T-cell (primary cell): Measurements from ENCODE around the gene MAPKAP1. TPM values are rescaled to one million over a fixed set of nuclear protein-coding genes. Genes with fewer than 3 reads are reported as not detected.

Experiments used
- ATAC-seq, 4 experiments: fragments of 200-7000 bp in 3 of 4; fragments of 150-1000 bp in 1 of 4; cut with Tn5 transposase; replicated peaks in 1 of 4; 1 replicate in 3 of 4; 2 replicates in 1 of 4; pipeline ENCODE4 v1.10.0; 2021; ENCODE audit warnings: moderate library complexity in 3 of 4, mild to moderate bottlenecking in 2 of 4, moderate number of reproducible peaks in 1 of 4
- CTCF ChIA-PET, 2 donors: fragments of 300-600 bp; sonication (Branson Sonifier 250); formaldehyde crosslinking; loops; one replicate each; lab custom pipeline; 2022; ENCODE audit warnings: antibody characterized with exemption in 2 of 2; lab: Charles Lee
- POLR2A ChIA-PET, 2 donors: fragments of 300-600 bp; sonication (Branson Sonifier 250); formaldehyde crosslinking; loops; one replicate each; lab custom pipeline; 2022; ENCODE audit warnings: antibody characterized with exemption in 2 of 2; lab: Charles Lee
- DNase-seq, 35 experiments: peaks; one replicate each; pipeline versions ENCODE4 v3.0.0 to v3.0.0-alpha.2; 2013 to 2023
- H3K27ac ChIP-seq: one replicate; pipeline ENCODE4 v1.5.1; 2013; ENCODE audit warnings: low read length
- H3K27me3 ChIP-seq, 2 experiments: replicated peaks in 1 of 2; 1 replicate in 1 of 2; 2 replicates in 1 of 2; pipeline versions ENCODE4 v1.6.1 to v1.7.0; 2013; ENCODE audit warnings: low read length in 1 of 2, mixed read lengths in 1 of 2; ENCODE audit not compliant: control insufficient read depth in 2 of 2, insufficient read depth in 2 of 2; ENCODE audit errors: extremely low read depth in 1 of 2
- H3K36me3 ChIP-seq, 2 donors: 1 replicate in 1 of 2; 2 replicates in 1 of 2; pipeline versions ENCODE4 v1.6.1 to v1.7.0; 2013; ENCODE audit warnings: low read length in 1 of 2; ENCODE audit not compliant: control insufficient read depth in 2 of 2, insufficient read depth in 1 of 2; ENCODE audit errors: extremely low read depth in 1 of 2
- H3K4me1 ChIP-seq, 2 experiments: 1 replicate in 1 of 2; 2 replicates in 1 of 2; pipeline versions ENCODE4 v1.6.1 to v1.7.0; 2013; ENCODE audit warnings: low read length in 2 of 2, mixed read lengths in 1 of 2; ENCODE audit not compliant: insufficient read depth in 2 of 2, control insufficient read depth in 1 of 2; ENCODE audit errors: extremely low read depth in 1 of 2
- H3K4me3 ChIP-seq, 2 donors: 1 replicate in 1 of 2; 2 replicates in 1 of 2; pipeline versions ENCODE4 v1.5.1 to v1.7.0; 2013; ENCODE audit warnings: mild to moderate bottlenecking in 2 of 2, low read length in 1 of 2, moderate library complexity in 1 of 2; ENCODE audit not compliant: control insufficient read depth in 1 of 2; ENCODE audit errors: extremely low read depth in 1 of 2
- H3K9me3 ChIP-seq: 2 replicates; pipeline ENCODE4 v1.7.0; 2013
- H3K27ac Mint-ChIP-seq, 2 donors: one replicate each; pipeline ENCODE4 v1.8.0; 2020 to 2021; ENCODE audit warnings: mild to moderate bottlenecking in 2 of 2, mixed read lengths in 2 of 2
- H3K27me3 Mint-ChIP-seq, 2 donors: one replicate each; pipeline ENCODE4 v1.8.0; 2021 to 2022; ENCODE audit warnings: mixed read lengths in 2 of 2
- H3K36me3 Mint-ChIP-seq: one replicate; pipeline ENCODE4 v1.8.0; 2021; ENCODE audit warnings: mixed read lengths
- H3K4me1 Mint-ChIP-seq, 3 donors: one replicate each; pipeline ENCODE4 v1.8.0; 2020 to 2022; ENCODE audit warnings: mixed read lengths in 3 of 3, mild to moderate bottlenecking in 1 of 3
- H3K4me3 Mint-ChIP-seq, 3 donors: one replicate each; pipeline ENCODE4 v1.8.0; 2020 to 2022; ENCODE audit warnings: mild to moderate bottlenecking in 3 of 3, mixed read lengths in 3 of 3, moderate library complexity in 3 of 3
- H3K9me3 Mint-ChIP-seq, 3 donors: one replicate each; pipeline ENCODE4 v1.8.0; 2020 to 2022; ENCODE audit warnings: mixed read lengths in 3 of 3
- WGBS: methylation state at CpG from one replicate; pipeline ENCODE4 v1.1.5; 2013; ENCODE audit warnings: missing lambda C conversion rate; ENCODE audit not compliant: insufficient coverage; 5-methylcytosine and 5-hydroxymethylcytosine counted together
- total RNA-seq, 35 experiments: library from RNA in 6 of 35; stranded (reverse) in 6 of 35; fragments of 120-200 nt in 1 of 35; gene quantifications; one replicate each; pipeline versions ENCODE4 v1.2.1 to v1.2.4 and lab custom pipeline; 2013 to 2026

MAPKAP1 gene
- total RNA-seq, 5 donors from 2014 or later (not counting 1 experiment from before 2014, with no cell fraction given) = 50.2 to 60.3 (median 55.6) TPM

- Histone ChIP-seq H3K27me3 (no peaks in the 10 kb centered on the region), H3K4me3 (no peak overlapping the region), H3K36me3 (peaks cover 0 to 2% of the 10 kb centered on the region in 2 donors), H3K27ac (no peak overlapping the region), H3K4me1 (peaks cover 0 to 2% of the 10 kb centered on the region in 2 experiments), H3K9me3 (no peaks in the 10 kb centered on the region)
- Mint-ChIP-seq H3K27ac (no peak overlapping the region), H3K4me3 (no peak overlapping the region), H3K4me1 (peaks cover 28 to 33% (median 29%) of the 10 kb centered on the region in 3 donors), H3K36me3 (peaks cover 25% of the 10 kb centered on the region), H3K27me3 (no peaks in the 10 kb centered on the region), H3K9me3 (no peaks in the 10 kb centered on the region)
- CTCF ChIA-PET = interaction anchor here in 1 of 2 donors (0.6 kb wide), 1 partner anchor 18 kb away, joined by 5 read pairs; no protein-coding TSS in a partner anchor
- WGBS = 60% methylated on average over 2 of the region's 8 CpGs
- POLR2A ChIA-PET = no interaction called here
- ATAC-seq (no peak), DNase-seq (no peak)
Measured at GRCh38 chr9:125679597-125680189, 27.3 kb downstream of the MAPKAP1 start.

GRCh38 chr9:125674981-125675973, 31.7 kb downstream of the MAPKAP1 start:
- ATAC-seq = no peak
- no peak overlapping the region for H3K27ac ChIP-seq
- peaks cover 0 to 6% of the 10 kb centered on the region in 2 donors for H3K36me3 ChIP-seq
- no peak for DNase-seq
- no peaks in the 10 kb centered on the region for H3K27me3 ChIP-seq
- POLR2A ChIA-PET = interaction anchor here in 1 of 2 donors (0.6 kb wide), 1 partner anchor 401 kb away, joined by 8 read pairs; no protein-coding TSS in a partner anchor
- peaks cover 15 to 26% (median 23%) of the 10 kb centered on the region in 3 donors for H3K4me1 Mint-ChIP-seq
- 100% methylated on average over 1 of the region's 3 CpGs for WGBS
- peaks cover 0 to 2% of the 10 kb centered on the region in 2 experiments for H3K4me1 ChIP-seq
- peaks cover 23% of the 10 kb centered on the region for H3K36me3 Mint-ChIP-seq
- no peak overlapping the region for H3K4me3 Mint-ChIP-seq
- H3K27me3 Mint-ChIP-seq = no peaks in the 10 kb centered on the region
- H3K27ac Mint-ChIP-seq = no peak overlapping the region
- CTCF ChIA-PET = no interaction called here
- H3K9me3 ChIP-seq = no peaks in the 10 kb centered on the region
- H3K9me3 Mint-ChIP-seq = no peaks in the 10 kb centered on the region
- no peak overlapping the region for H3K4me3 ChIP-seq

- CTCF ChIA-PET = no interaction called here
- Histone ChIP-seq H3K9me3 (no peaks in the 10 kb centered on the region), H3K27me3 (no peaks in the 10 kb centered on the region), H3K4me1 (peaks cover 0 to 2% of the 10 kb centered on the region in 2 experiments), H3K4me3 (no peak overlapping the region), H3K36me3 (peaks cover 0 to 14% of the 10 kb centered on the region in 2 donors), H3K27ac (no peak overlapping the region)
- no peak overlapping the region for H3K27ac Mint-ChIP-seq
- H3K27me3 Mint-ChIP-seq = no peaks in the 10 kb centered on the region
- ATAC-seq (no peak), DNase-seq (no peak)
- peaks cover 32% of the 10 kb centered on the region for H3K36me3 Mint-ChIP-seq
- POLR2A ChIA-PET = no interaction called here
- H3K4me1 Mint-ChIP-seq = peaks cover 15 to 19% (median 19%) of the 10 kb centered on the region in 3 donors
- no peak overlapping the region for H3K4me3 Mint-ChIP-seq
- no peaks in the 10 kb centered on the region for H3K9me3 Mint-ChIP-seq
- no CpG with 5 or more reads among the region's 3 CpGs for WGBS
Measured at GRCh38 chr9:125672876-125673275, 34.1 kb downstream of the MAPKAP1 start.

- H3K9me3 Mint-ChIP-seq = no peaks in the 10 kb centered on the region
- Histone ChIP-seq H3K27me3 (no peaks in the 10 kb centered on the region), H3K36me3 (peaks cover 0 to 9% of the 10 kb centered on the region in 2 donors), H3K9me3 (no peaks in the 10 kb centered on the region), H3K4me1 (no peaks in the 10 kb centered on the region), H3K27ac (no peak overlapping the region), H3K4me3 (no peak overlapping the region)
- H3K4me3 Mint-ChIP-seq = no peak overlapping the region
- peaks cover 10 to 14% (median 12%) of the 10 kb centered on the region in 3 donors for H3K4me1 Mint-ChIP-seq
- H3K27ac Mint-ChIP-seq = peak overlapping the region; percentile 60 to 75
- H3K27me3 Mint-ChIP-seq = no peaks in the 10 kb centered on the region
- no peak for DNase-seq
- ATAC-seq = peak in 2 of 4 experiments; percentile 81 to 91
- 10% methylated on average over 3 of the region's 3 CpGs for WGBS
- H3K36me3 Mint-ChIP-seq = peaks cover 28% of the 10 kb centered on the region
- ChIA-PET CTCF (no interaction called here), POLR2A (no interaction called here)
Measured at GRCh38 chr9:125663127-125663526, 43.9 kb downstream of the MAPKAP1 start.

GRCh38 chr9:125660557-125660956, 46.5 kb downstream of the MAPKAP1 start:
- ChIA-PET CTCF (interaction anchor here in 1 of 2 donors (0.5 kb wide), 1 partner anchor 809 kb away, joined by 3 read pairs; no protein-coding TSS in a partner anchor), POLR2A (no interaction called here)
- H3K27me3 Mint-ChIP-seq = no peaks in the 10 kb centered on the region
- Histone ChIP-seq H3K27ac (no peak overlapping the region), H3K4me3 (no peak overlapping the region), H3K36me3 (peaks cover 0 to 8% of the 10 kb centered on the region in 2 donors), H3K4me1 (no peaks in the 10 kb centered on the region), H3K27me3 (no peaks in the 10 kb centered on the region), H3K9me3 (no peaks in the 10 kb centered on the region)
- H3K36me3 Mint-ChIP-seq = peaks cover 33% of the 10 kb centered on the region
- H3K9me3 Mint-ChIP-seq = no peaks in the 10 kb centered on the region
- no peak overlapping the region for H3K27ac Mint-ChIP-seq
- 54% methylated on average over 5 of the region's 6 CpGs for WGBS
- peaks cover 13 to 26% (median 16%) of the 10 kb centered on the region in 3 donors for H3K4me1 Mint-ChIP-seq
- H3K4me3 Mint-ChIP-seq = no peak overlapping the region
- ATAC-seq (no peak), DNase-seq (no peak)

- no peak for DNase-seq
- Mint-ChIP-seq H3K36me3 (peaks cover 28% of the 10 kb centered on the region), H3K4me3 (no peak overlapping the region), H3K9me3 (no peaks in the 10 kb centered on the region), H3K27ac (no peak overlapping the region), H3K4me1 (peaks cover 11 to 23% (median 16%) of the 10 kb centered on the region in 3 donors), H3K27me3 (no peaks in the 10 kb centered on the region)
- ChIA-PET POLR2A (no interaction called here), CTCF (no interaction called here)
- no peaks in the 10 kb centered on the region for H3K4me1 ChIP-seq
- no peak overlapping the region for H3K4me3 ChIP-seq
- no peaks in the 10 kb centered on the region for H3K27me3 ChIP-seq
- H3K36me3 ChIP-seq = peaks cover 0 to 8% of the 10 kb centered on the region in 2 donors
- ATAC-seq = no peak
- 71% methylated on average over 1 of the region's 4 CpGs for WGBS
- no peak overlapping the region for H3K27ac ChIP-seq
- H3K9me3 ChIP-seq = no peaks in the 10 kb centered on the region
Measured at GRCh38 chr9:125659954-125660353, 47.1 kb downstream of the MAPKAP1 start.
